Inferior parietal cortex (tissue), 1 donor: ENCODE results near the gene TBC1D12.
"Not testable (repeated sequence)": the region's sequence is repeated elsewhere in the genome, so short reads cannot be mapped to it uniquely, and the experiment has no call there.

Source experiments
- DNase-seq: peaks from one replicate; pipeline ENCODE4 v3.0.0-alpha.2; 2016; ENCODE audit errors: extremely low spot score

The TBC1D12 gene

DNA sequence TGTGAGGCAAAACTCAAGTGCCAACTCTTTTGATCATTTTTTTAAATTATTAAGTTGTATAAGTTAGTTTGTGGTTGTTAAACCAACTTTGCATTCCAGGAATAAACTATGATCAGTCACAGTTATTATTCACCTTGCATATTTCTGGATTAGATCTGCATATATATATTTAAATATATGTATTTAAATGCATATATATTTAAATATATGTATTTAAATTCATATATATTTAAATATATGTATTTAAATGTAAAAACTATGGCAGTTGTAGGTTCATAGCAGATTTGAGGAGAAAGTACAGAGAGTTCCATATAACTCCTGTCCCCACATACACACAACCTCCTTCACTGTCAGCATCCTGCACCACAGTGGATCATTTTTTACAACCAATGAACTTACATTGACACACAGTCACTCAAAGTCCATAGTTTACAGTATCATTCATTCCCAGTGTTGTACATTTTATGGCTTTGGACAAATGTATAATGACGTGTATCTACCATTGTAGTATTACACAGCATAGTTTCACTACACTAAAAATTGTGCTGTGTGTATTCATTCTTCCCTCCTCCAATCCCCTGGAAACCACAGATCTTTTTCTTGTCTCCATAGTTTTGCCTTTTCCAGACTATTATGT is 49.7 kb downstream of the TBC1D12 start:
- no peak for DNase-seq

GRCh38 chr10:94456942-94457341 is 54.6 kb downstream of the TBC1D12 start:
- DNase-seq: no peak

- no peak for DNase-seq
These were observed 57.0 kb downstream of the TBC1D12 start for GRCh38 chr10:94459385-94459784.

DNA sequence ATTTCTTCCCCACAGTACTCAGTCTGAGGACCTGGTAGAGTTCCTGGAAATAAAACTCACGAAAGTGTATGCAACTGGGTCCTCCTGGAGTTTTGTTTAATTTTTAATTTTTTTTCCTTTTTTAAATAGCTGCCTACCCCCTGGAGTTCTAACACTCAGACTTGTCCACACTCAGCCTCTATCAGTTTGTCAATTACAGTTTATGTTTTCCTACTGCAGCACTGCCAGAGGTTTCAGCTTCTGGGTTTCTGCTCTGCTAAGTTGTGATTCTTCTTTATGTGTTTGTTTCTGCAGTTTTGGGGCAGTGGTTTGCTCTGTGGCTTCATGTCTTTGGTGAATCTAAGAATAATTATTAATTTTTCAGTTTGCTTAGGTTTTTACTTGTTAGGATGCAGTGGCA is 59.2 kb downstream of the TBC1D12 start:
- DNase-seq: no peak

DNA sequence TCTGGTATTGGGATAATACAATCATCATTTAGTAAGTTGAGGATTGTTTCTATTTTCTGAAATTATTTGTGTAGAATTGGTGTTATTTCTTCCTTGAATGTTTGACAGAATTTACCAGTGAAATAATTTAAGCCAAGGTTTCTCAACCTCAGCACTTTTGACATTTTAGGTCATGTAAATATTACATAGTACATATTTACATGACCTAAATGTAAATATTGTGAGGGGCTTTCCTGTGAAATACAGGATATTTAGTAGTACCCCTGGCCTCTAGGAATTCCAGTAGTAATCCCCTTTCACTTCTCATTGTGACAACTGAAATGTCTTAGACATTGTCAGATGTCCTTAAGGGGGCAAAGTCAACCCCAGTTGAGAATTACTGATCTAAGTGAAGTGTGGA is 59.8 kb downstream of the TBC1D12 start:
- no peak for DNase-seq

DNA sequence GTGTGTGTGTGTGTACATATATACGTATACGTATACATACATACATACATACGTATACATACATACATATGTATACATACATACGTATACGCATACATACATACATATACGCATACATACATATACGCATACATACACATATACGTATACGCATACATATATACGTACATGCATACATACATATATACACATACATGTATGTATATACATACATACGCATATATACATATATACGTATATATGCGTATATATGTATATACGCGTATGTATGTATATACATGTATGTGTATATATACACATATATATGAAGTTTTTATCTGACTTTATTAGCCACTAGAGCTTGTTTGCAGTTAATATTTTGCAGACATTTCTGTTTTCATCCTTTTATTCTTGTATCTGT is 63.3 kb downstream of the TBC1D12 start:
- no peak for DNase-seq

- DNase-seq: no peak
These were observed 79.1 kb downstream of the TBC1D12 start for GRCh38 chr10:94481410-94481809.

DNA sequence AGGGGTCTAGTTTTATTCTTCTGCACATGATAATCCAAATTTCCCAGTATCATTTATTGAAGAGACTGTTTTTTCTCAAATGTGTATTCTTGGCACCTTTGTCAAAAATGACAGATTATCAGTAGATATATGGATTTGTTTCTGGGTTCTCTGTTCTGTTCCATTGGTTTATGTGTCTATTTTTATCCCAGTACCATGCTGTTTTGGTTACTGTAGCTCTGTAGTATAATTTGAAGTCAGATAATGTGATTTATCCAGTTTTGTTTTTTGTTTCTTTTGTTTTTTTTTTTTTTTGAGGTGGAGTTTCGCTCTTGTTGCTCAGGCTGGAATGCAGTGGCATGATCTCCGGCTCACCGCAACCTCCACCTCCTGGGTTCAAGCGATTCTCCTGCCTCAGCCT is 81.6 kb downstream of the TBC1D12 start:
- DNase-seq: no peak

DNA sequence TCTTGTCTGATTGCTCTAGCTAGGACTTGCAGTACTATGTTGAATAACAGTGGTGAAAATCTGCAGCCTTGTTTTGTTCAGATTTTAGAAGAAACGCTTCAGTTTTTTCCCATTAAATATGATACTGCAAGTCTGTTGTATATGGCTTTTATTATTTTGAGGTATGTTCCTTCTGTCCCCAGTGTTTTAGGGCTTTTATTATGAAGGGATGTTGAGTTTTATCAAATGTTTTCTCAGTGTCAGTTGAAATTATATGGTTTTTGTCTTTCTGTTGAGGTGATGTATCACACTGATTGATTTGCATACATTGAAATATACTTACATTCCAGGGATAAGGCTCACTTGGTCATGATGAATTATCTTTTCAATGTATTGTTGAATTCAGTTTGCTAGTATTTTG is 82.8 kb downstream of the TBC1D12 start:
- DNase-seq: no peak

- DNase-seq: no peak
These were observed 85.2 kb downstream of the TBC1D12 start for GRCh38 chr10:94487575-94487974.

- DNase-seq: no peak
These were observed 86.8 kb downstream of the TBC1D12 start for GRCh38 chr10:94489107-94489506.

- DNase-seq: no peak
These were observed 87.8 kb downstream of the TBC1D12 start for GRCh38 chr10:94489976-94490788.

DNA sequence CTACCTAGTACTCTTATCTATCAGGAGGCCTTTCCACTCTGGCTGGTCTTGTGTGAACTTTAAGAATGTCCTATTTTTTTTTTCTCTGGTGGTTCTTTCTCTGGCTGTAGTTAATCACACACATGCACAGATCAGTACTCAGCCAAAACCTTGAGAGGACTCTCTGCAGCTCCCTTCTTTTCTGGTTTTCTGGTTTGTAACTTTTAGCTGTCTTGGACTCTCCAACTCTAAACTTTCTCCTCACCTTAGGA is 88.4 kb downstream of the TBC1D12 start:
- DNase-seq: no peak

DNA sequence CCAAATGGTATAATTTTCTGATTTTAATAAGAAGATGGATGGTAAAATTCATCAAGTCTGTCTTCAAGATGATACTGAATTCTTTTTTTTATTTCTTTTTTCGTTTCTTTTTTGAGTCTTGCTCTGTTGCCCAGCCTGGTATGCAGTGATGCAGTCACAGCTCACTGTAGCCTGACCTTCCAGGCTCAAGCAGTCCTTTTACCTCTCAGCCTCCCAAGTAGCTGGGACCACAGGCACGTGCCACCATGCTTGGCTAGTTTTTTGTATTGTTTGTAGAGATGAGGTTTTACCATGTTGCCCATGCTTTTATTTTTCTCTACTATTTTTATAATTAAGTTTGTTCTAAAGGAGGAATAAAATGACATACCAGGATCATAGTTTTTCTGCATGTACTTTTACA is 91.1 kb downstream of the TBC1D12 start:
- DNase-seq: no peak

GRCh38 chr10:94496010-94496409 is 93.7 kb downstream of the TBC1D12 start:
- DNase-seq: no peak

- DNase-seq: no peak
These were observed 94.3 kb downstream of the TBC1D12 start for GRCh38 chr10:94496646-94497045.

GRCh38 chr10:94500063-94500462 is 97.7 kb downstream of the TBC1D12 start:
- DNase-seq: peak; percentile 36

- DNase-seq: peak; percentile 29
These were observed 119.2 kb downstream of the TBC1D12 start for GRCh38 chr10:94521276-94522250.

GRCh38 chr10:94524146-94524545 is 121.8 kb downstream of the TBC1D12 start:
- no peak for DNase-seq

GRCh38 chr10:94524711-94525110 is 122.4 kb downstream of the TBC1D12 start:
- DNase-seq: no peak

- DNase-seq: not testable (repeated sequence)
These were observed 129.2 kb downstream of the TBC1D12 start for GRCh38 chr10:94531550-94531949.

DNA sequence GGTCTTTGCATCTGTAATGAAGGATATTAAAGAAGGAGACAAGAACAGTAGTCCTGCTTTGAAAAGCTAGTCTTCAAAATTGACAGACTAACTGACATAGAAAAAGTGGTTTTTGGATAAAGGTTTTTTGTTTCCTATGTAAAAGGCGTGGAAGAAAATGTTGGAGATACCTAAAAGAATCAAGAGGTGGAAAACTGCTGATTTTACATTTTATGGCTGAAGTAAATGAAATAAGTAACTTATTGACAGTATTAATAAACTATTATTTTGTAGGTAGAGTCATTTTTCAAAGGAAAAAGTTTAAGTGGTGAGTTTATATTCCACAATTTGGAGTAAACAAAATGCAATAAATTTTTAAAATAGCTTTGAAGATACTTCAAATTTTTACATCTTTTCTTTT is 130.7 kb downstream of the TBC1D12 start:
- no peak for DNase-seq

GRCh38 chr10:94542282-94542681 is 139.9 kb downstream of the TBC1D12 start:
- DNase-seq: not testable (repeated sequence)
